Non-pigmented ciliary epithelial cell (primary cell): ENCODE measurements around the gene MB21D2.
A peak's percentile ranks its signal among the peaks of the same experiment; 100 is the strongest.

ENCODE experiments used
- DNase-seq: peaks from one replicate; pipeline ENCODE4 v3.0.0-alpha.2; 2010; ENCODE audit warnings: low read depth

MB21D2 gene

GRCh38 chr3:192923731-192924130 is 6.1 kb upstream of the MB21D2 start:
- DNase-seq: no peak

DNA sequence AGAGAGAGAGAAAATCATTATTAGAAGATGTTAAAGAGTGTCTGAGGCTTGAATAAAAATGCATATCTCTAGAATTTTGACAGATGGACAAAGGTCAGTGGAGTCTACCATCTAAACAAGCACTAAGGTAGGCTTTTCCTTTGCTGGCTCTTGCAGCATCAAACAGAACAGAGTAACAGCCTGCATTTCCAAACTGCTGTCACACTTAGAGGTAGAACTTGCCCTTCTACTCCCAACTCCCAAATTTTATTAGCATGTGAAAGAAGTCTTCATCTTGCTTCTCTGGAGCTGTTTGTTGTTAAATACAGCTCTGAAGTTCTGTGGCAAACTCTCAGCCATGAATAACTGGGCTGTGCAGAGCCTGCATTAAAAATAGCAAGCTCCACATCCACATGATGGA is 4.1 kb upstream of the MB21D2 start:
- no peak for DNase-seq

GRCh38 chr3:192920411-192920810 is 2.8 kb upstream of the MB21D2 start:
- no peak for DNase-seq

DNA sequence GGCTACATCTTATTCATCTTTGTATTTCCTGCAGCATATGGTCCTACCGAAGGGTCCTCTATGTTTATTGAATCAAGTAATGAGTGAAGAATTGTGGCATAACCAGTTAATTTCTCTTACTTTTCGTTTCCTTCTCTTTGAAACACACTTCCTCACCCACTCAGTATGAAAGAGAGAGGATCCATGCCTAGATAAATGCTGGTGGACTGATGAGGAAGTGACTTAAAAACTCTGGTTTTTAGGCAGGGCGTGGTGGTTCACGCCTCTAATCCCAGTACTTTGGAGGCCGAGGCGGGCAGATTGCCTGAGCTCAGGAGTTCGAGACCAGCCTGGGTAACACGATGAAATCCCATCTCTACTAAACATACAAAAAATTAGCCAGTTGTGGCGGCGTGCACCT is 2.2 kb upstream of the MB21D2 start:
- no peak for DNase-seq

- DNase-seq: no peak
These were observed 576 bp upstream of the MB21D2 start for GRCh38 chr3:192918275-192918588.

- no peak for DNase-seq
These were observed 640 bp downstream of the MB21D2 start for GRCh38 chr3:192917028-192917403.

GRCh38 chr3:192916371-192917027 is 1.2 kb downstream of the MB21D2 start:
- no peak for DNase-seq

- DNase-seq: no peak
These were observed 1.9 kb downstream of the MB21D2 start for GRCh38 chr3:192915722-192916121.

- DNase-seq: no peak
These were observed 2.4 kb downstream of the MB21D2 start for GRCh38 chr3:192915304-192915703.

GRCh38 chr3:192914848-192915247 is 2.8 kb downstream of the MB21D2 start:
- no peak for DNase-seq

DNA sequence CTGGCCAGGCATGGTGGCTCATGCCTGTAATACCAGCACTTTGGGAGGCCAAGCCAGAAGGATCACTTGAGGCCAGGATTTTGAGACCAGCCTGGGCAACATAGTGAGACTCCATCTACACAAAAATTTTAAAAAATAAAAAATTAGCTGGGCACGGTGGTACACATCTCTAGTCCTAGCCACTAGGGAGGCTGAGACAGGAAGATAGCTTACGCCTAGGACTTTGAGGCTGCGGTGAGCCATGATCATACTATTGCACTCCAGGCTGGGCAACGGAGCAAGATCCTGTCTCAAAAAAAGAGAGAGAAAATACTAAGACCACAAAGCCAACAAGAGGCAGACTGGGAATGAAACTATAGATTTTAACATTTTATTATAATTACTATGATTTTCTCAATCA is 4.1 kb downstream of the MB21D2 start:
- no peak for DNase-seq

DNA sequence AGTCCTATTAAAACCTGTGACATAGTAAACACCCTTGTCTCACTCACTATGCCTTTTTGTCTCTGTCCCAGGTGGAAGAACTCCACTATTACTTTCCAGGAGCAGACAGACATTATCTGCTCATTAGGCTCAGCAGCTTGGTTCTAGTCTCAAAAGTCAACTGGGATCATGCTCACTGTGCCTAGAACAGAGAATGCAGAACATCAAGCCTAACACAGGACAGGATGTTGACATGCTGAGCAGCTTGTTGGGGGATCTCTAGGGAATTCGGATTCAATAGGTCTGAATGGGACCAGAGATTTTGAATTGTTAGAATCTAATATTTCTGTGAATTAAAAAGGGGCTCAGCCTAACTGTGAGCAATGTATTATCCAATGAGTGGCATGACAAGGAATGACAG is 6.4 kb downstream of the MB21D2 start:
- no peak for DNase-seq

DNA sequence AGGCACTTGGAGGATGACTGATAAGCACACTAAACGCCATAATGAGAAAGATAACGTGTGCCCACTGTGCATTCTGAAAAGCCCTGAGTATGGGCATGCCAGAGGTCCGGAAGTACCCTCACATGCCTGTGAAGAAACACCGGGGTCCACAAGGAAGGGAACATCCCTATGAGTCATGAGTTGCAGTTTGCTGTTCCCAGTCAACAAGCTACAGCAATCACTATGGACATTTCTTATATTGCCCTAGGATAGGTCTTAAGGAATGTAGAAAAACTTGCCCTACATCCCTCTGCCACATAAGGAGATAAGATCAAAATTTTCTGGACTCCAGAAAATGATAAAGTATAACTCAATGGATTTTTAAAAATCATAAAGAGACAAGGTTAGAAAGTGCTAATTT is 9.9 kb downstream of the MB21D2 start:
- no peak for DNase-seq

DNA sequence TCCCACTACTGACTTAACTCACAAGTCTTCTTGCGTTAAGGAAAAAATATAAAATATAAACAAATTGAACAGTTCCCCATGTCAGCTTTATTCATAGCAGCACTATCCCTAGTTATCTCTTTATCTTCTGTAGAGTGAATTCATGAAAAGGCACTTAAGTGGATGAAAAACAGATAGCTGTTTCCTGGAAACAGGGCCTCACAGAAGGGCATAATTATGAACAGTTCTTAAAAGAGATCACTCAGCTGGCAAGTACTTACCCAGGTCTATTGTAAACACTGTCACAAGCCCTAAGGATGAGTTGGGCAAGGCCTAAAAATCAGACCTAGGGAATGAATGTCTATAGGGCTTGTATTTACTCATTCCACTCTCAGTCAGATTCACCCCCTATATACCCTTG is 10.7 kb downstream of the MB21D2 start:
- DNase-seq: no peak

DNA sequence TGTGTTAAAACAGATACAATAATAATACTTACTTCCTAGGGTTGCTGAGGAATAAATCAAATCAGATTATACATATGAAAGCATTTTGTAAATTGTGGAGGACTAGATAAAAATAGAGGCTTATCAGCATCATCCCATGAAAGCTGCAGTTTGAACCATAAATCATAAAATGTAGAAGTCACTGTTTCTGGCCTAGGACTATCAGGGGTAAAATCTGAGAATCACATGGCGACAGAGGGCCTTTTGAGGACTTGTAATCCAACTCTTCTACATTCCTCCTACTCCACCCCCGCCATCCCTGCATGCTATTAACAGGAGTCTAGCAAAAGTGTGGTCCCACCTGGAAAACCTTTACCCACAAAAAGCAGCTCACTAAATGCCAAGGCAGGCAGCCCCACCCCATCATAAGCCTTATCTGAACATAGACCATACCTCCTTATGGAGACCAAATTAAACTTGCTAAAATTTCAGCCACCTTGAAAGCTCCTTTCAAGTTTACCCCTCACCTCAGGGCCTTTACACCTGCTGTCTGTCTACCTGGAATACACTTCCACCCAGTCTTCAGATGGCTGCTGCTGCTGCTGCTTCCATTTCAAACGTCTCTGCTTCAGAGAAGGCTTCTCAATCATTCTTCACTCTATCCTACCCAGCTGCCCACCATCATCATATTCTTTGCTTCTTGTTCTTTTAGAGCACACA is 11.5 kb downstream of the MB21D2 start:
- no peak for DNase-seq

- DNase-seq: no peak
These were observed 12.9 kb downstream of the MB21D2 start for GRCh38 chr3:192904632-192905289.

- no peak for DNase-seq
These were observed 15.1 kb downstream of the MB21D2 start for GRCh38 chr3:192902549-192902948.

- peak; percentile 91 for DNase-seq
These were observed 16.2 kb downstream of the MB21D2 start for GRCh38 chr3:192901435-192901834.

DNA sequence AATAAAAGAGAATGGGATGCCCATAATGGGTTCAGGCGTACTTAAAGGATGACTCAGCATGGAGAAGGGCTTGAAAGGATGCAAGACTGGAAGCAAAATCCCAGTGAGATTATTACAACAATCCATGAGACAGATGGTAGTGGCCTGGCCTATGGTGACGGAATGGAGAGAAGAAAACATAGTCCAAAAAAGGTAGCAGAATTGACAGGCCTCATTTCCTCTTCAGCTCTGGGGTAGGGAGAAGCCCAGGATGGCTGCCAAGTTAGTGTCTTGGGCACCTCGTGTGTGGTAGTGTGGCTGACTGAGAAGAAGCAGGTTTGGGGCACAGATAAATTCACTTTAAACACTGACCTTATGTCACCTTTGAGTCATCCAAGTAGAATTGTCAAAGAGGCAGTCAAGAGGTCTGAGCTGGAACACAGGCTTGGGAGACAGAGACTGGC is 18.1 kb downstream of the MB21D2 start:
- no peak for DNase-seq

- DNase-seq: no peak
These were observed 20.7 kb downstream of the MB21D2 start for GRCh38 chr3:192897005-192897404.

DNA sequence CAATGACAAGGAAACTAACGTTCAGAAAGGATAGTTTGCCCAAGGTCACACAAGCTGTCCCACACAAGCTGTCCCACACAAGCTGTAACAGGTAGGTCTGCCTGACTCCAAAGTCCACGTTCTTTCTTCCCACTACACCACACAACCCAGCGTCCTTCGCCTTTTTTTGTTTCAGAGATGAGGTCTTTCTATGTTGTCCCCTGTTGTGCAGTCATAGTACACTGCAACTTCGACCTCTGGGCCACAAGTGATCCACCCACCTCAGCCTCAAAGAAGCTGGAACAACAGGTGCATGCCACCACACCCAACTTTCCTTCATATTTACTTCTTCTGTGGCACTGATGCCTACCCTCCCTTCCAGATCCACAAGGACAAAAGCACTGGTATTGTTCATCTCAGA is 21.4 kb downstream of the MB21D2 start:
- no peak for DNase-seq

GRCh38 chr3:192894676-192895075 is 23.0 kb downstream of the MB21D2 start:
- no peak for DNase-seq

DNA sequence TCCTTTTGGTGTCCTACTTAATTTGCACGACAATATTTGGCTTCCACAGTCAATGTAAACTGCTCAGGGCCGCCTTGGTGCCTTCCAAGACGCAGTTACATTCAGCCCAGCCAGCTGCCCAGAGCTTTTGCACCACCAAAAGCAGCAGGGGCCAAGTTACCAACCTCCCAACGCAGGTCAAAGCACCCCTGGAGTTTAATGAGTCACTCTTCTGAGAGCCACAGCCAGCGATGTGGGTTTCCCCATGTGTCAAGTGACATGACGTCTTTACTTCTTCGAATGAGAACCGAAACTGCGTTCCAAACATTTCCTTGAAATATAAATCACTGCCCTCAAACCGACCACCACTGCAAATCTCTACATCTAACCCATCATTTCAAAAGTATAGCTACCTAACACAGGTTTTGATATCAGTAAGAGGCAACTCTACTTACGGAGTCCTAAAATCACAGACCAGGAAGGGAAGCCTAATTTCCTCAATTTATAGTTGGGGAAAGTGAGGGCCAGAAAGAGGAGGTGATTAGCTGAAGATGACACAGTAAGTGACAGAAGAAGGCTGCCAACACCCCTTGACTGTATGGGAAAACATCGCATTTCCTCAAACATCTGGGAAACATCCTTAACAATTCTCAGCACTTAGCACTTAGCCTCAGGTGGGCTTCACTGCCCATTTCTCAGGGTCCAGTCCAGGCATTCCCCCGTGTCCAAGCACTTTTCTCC is 24.5 kb downstream of the MB21D2 start:
- DNase-seq: peak; percentile 97
